HEK293 (cell line): ENCODE measurements around the gene SORBS2.

Experiments used
- ATF2 ChIP-seq: fragments of 450-650 bp; formaldehyde crosslinking; IDR thresholded peaks from 2 replicates; pipeline ENCODE4 v1.5.1; 2016; ENCODE audit warnings: missing biosample characterization, missing genetic modification characterization, low read depth
- IKZF3 ChIP-seq: fragments of 450-650 bp; IDR thresholded peaks from 2 replicates; pipeline ENCODE4 v1.5.0; 2018; ENCODE audit warnings: missing biosample characterization, mild to moderate bottlenecking, missing genetic modification characterization, moderate library complexity
- INSM2 ChIP-seq: fragments of 450-650 bp; formaldehyde crosslinking; IDR thresholded peaks from 2 replicates; pipeline ENCODE4 v1.5.1; 2016; ENCODE audit warnings: missing biosample characterization, missing genetic modification characterization
- MZF1 ChIP-seq: fragments of 450-650 bp; formaldehyde crosslinking; IDR thresholded peaks from 2 replicates; pipeline ENCODE4 v1.5.1; 2017; ENCODE audit warnings: missing biosample characterization, missing genetic modification characterization, borderline replicate concordance
- SCRT1 ChIP-seq: fragments of 450-650 bp; formaldehyde crosslinking; IDR thresholded peaks from 2 replicates; pipeline ENCODE4 v1.5.1; 2016; ENCODE audit warnings: missing biosample characterization, missing genetic modification characterization, borderline replicate concordance
- TRIM28 ChIP-seq: IDR thresholded peaks from 2 replicates; pipeline ENCODE4 v1.6.1; 2011; ENCODE audit warnings: low read length, control low read depth, borderline replicate concordance
- TSHZ1 ChIP-seq: fragments of 450-650 bp; formaldehyde crosslinking; IDR thresholded peaks from 2 replicates; pipeline ENCODE4 v1.5.1; 2016; ENCODE audit warnings: missing biosample characterization, missing genetic modification characterization, borderline replicate concordance
- ZBTB20 ChIP-seq: fragments of 450-650 bp; formaldehyde crosslinking; IDR thresholded peaks from 2 replicates; pipeline ENCODE4 v1.5.1; 2016; ENCODE audit warnings: missing biosample characterization, missing genetic modification characterization
- ZIC2 ChIP-seq: fragments of 450-650 bp; formaldehyde crosslinking; IDR thresholded peaks from 2 replicates; pipeline ENCODE4 v1.5.1; 2016; ENCODE audit warnings: missing biosample characterization, missing genetic modification characterization
- ZNF114 ChIP-seq: fragments of 450-650 bp; formaldehyde crosslinking; IDR thresholded peaks from 2 replicates; pipeline ENCODE4 v1.5.0; 2017; ENCODE audit warnings: missing biosample characterization, missing genetic modification characterization
- ZNF174 ChIP-seq: fragments of 450-650 bp; formaldehyde crosslinking; IDR thresholded peaks from 2 replicates; pipeline ENCODE4 v1.5.0; 2017; ENCODE audit warnings: missing biosample characterization, mild to moderate bottlenecking, missing genetic modification characterization
- ZNF18 ChIP-seq: fragments of 450-650 bp; formaldehyde crosslinking; IDR thresholded peaks from 2 replicates; pipeline ENCODE4 v1.5.1; 2016; ENCODE audit warnings: missing biosample characterization, missing genetic modification characterization
- ZNF2 ChIP-seq: fragments of 450-650 bp; formaldehyde crosslinking; IDR thresholded peaks from 2 replicates; pipeline ENCODE4 v1.5.1; 2016; ENCODE audit warnings: missing biosample characterization, missing genetic modification characterization
- ZNF280D ChIP-seq: fragments of 450-650 bp; formaldehyde crosslinking; IDR thresholded peaks from 2 replicates; pipeline ENCODE4 v1.5.1; 2016; ENCODE audit warnings: missing biosample characterization, missing genetic modification characterization
- ZNF292 ChIP-seq: fragments of 450-650 bp; formaldehyde crosslinking; IDR thresholded peaks from 2 replicates; pipeline ENCODE4 v1.5.1; 2016; ENCODE audit warnings: low read depth, missing biosample characterization, missing genetic modification characterization, borderline replicate concordance
- ZNF302 ChIP-seq: fragments of 450-650 bp; formaldehyde crosslinking; IDR thresholded peaks from 2 replicates; pipeline ENCODE4 v1.5.1; 2016; ENCODE audit warnings: missing biosample characterization, missing genetic modification characterization, low read depth
- ZNF311 ChIP-seq: fragments of 450-650 bp; formaldehyde crosslinking; IDR thresholded peaks from 2 replicates; pipeline ENCODE4 v1.5.1; 2017; ENCODE audit warnings: missing biosample characterization, missing genetic modification characterization, borderline replicate concordance
- ZNF416 ChIP-seq: fragments of 450-650 bp; formaldehyde crosslinking; IDR thresholded peaks from 2 replicates; pipeline ENCODE4 v1.5.1; 2016; ENCODE audit warnings: missing biosample characterization, missing genetic modification characterization
- ZNF473 ChIP-seq: fragments of 450-650 bp; formaldehyde crosslinking; IDR thresholded peaks from 2 replicates; pipeline ENCODE4 v1.5.1; 2017; ENCODE audit warnings: missing biosample characterization, missing genetic modification characterization
- ZNF48 ChIP-seq: fragments of 450-650 bp; formaldehyde crosslinking; IDR thresholded peaks from 2 replicates; pipeline ENCODE4 v1.5.1; 2016; ENCODE audit warnings: missing biosample characterization, missing genetic modification characterization
- ZNF571 ChIP-seq: fragments of 450-650 bp; formaldehyde crosslinking; IDR thresholded peaks from 2 replicates; pipeline ENCODE4 v1.5.0; 2017; ENCODE audit warnings: missing biosample characterization, missing genetic modification characterization
- ZNF580 ChIP-seq: fragments of 450-650 bp; formaldehyde crosslinking; IDR thresholded peaks from 2 replicates; pipeline ENCODE4 v1.5.1; 2016; ENCODE audit warnings: missing biosample characterization, missing genetic modification characterization
- ZNF585B ChIP-seq: fragments of 450-650 bp; formaldehyde crosslinking; IDR thresholded peaks from 2 replicates; pipeline ENCODE4 v1.5.1; 2016; ENCODE audit warnings: missing biosample characterization, missing genetic modification characterization
- ZNF596 ChIP-seq: fragments of 450-650 bp; IDR thresholded peaks from 2 replicates; pipeline ENCODE4 v1.5.0; 2018; ENCODE audit warnings: missing biosample characterization, mild to moderate bottlenecking, missing genetic modification characterization, moderate library complexity
- ZNF626 ChIP-seq: fragments of 450-650 bp; sonication (Bioruptor Pico); formaldehyde crosslinking; IDR thresholded peaks from 2 replicates; pipeline ENCODE4 v1.5.1; 2018; ENCODE audit warnings: missing biosample characterization, missing genetic modification characterization, inconsistent platforms
- ZNF76 ChIP-seq: fragments of 450-650 bp; formaldehyde crosslinking; IDR thresholded peaks from 2 replicates; pipeline ENCODE4; 2016; ENCODE audit warnings: low read depth, missing biosample characterization, missing genetic modification characterization, borderline replicate concordance
- ZNF777 ChIP-seq: fragments of 450-650 bp; formaldehyde crosslinking; IDR thresholded peaks from 2 replicates; pipeline ENCODE4 v1.5.1; 2017; ENCODE audit warnings: missing biosample characterization, missing genetic modification characterization, borderline replicate concordance
- ZNF791 ChIP-seq: fragments of 450-650 bp; formaldehyde crosslinking; IDR thresholded peaks from 2 replicates; pipeline ENCODE4 v1.5.1; 2016; ENCODE audit warnings: missing biosample characterization, missing genetic modification characterization

Gene SORBS2

GRCh38 chr4:185839194-185839712, 27.3 kb upstream of the SORBS2 start (continued):
- no peak for TF ChIP-seq TSHZ1 (tag by site-specific recombination)
- peak; percentile 20; the same call in 1 of the 2 replicates for TF ChIP-seq ZNF2 (tag by site-specific recombination)
- no peak for TF ChIP-seq ZNF580
- TF ChIP-seq ZNF114 = no peak
- TF ChIP-seq ZNF585B (tag by site-specific recombination) = no peak
- no peak for TF ChIP-seq TRIM28
- no peak for TF ChIP-seq ZNF596 (tag by site-specific recombination)
- no peak for TF ChIP-seq IKZF3 (tag by site-specific recombination)
- TF ChIP-seq ZIC2 (tag by site-specific recombination) = peak; percentile 76
- no peak for TF ChIP-seq SCRT1
- no peak for TF ChIP-seq ZNF791
- no peak for TF ChIP-seq ZBTB20 (tag by site-specific recombination)
- no peak for TF ChIP-seq ZNF777 (tag by site-specific recombination)
- TF ChIP-seq ZNF48 (tag by site-specific recombination) = no peak
- TF ChIP-seq ZNF18 (tag by site-specific recombination) = no peak
- no peak for TF ChIP-seq ZNF416 (tag by site-specific recombination)
- no peak for TF ChIP-seq ZNF76 (tag by site-specific recombination)
- TF ChIP-seq INSM2 (tag by site-specific recombination) = no peak; the same call in 1 of the 2 replicates
- TF ChIP-seq ZNF626 (tag by site-specific recombination) = no peak
- no peak for TF ChIP-seq ZNF571 (tag by site-specific recombination)
- no peak for TF ChIP-seq ZNF473 (tag by site-specific recombination)
- no peak for TF ChIP-seq ZNF280D (tag by site-specific recombination)
- TF ChIP-seq ATF2 (tag by site-specific recombination) = no peak
- no peak for TF ChIP-seq ZNF302
- no peak for TF ChIP-seq ZNF174
- no peak for TF ChIP-seq MZF1
- no peak for TF ChIP-seq ZNF311 (tag by site-specific recombination)
- TF ChIP-seq ZNF292 (tag by site-specific recombination) = no peak
